Measurements from ENCODE around the gene CHRNB4.

CHRNB4 gene

GRCh38 chr15:78668987-78669386, 28.0 kb upstream of the CHRNB4 start:
- no peak for DNase-seq (ENCODE audit: low read depth)

GRCh38 chr15:78667578-78668236, 26.7 kb upstream of the CHRNB4 start:
- no peak for DNase-seq (ENCODE audit: low read depth)

- no peak for DNase-seq (ENCODE audit: low read depth)
These were observed 25.0 kb upstream of the CHRNB4 start for GRCh38 chr15:78666010-78666409.

- DNase-seq (ENCODE audit: low read depth): no peak
These were observed 22.7 kb upstream of the CHRNB4 start for GRCh38 chr15:78663703-78664102.

- DNase-seq (ENCODE audit: low read depth): no peak
These were observed 21.0 kb upstream of the CHRNB4 start for GRCh38 chr15:78662028-78662427.

GRCh38 chr15:78661001-78661400, 20.0 kb upstream of the CHRNB4 start:
- no peak for DNase-seq (ENCODE audit: low read depth)

- no peak for DNase-seq (ENCODE audit: low read depth)
These were observed 19.6 kb upstream of the CHRNB4 start for GRCh38 chr15:78660584-78660983.

GRCh38 chr15:78658823-78659222, 17.8 kb upstream of the CHRNB4 start:
- no peak for DNase-seq (ENCODE audit: low read depth)

- no peak for DNase-seq (ENCODE audit: low read depth)
These were observed 13.3 kb upstream of the CHRNB4 start for GRCh38 chr15:78654272-78654671.

- no peak for DNase-seq (ENCODE audit: low read depth)
These were observed 11.1 kb upstream of the CHRNB4 start for GRCh38 chr15:78651930-78652615.

GRCh38 chr15:78651007-78651406, 10.0 kb upstream of the CHRNB4 start:
- DNase-seq (ENCODE audit: low read depth): no peak

- DNase-seq (ENCODE audit: low read depth): no peak
These were observed 9.0 kb upstream of the CHRNB4 start for GRCh38 chr15:78650022-78650421.

GRCh38 chr15:78645009-78645408, 4.0 kb upstream of the CHRNB4 start:
- DNase-seq (ENCODE audit: low read depth): no peak

- no peak for DNase-seq (ENCODE audit: low read depth)
These were observed 1.3 kb upstream of the CHRNB4 start for GRCh38 chr15:78642331-78642730.

GRCh38 chr15:78641749-78642275, 802 bp upstream of the CHRNB4 start:
- DNase-seq (ENCODE audit: low read depth): no peak

GRCh38 chr15:78640527-78641101, 396 bp downstream of the CHRNB4 start:
- DNase-seq (ENCODE audit: low read depth): no peak

- DNase-seq (ENCODE audit: low read depth): peak; percentile 40
These were observed 2.2 kb downstream of the CHRNB4 start for GRCh38 chr15:78638658-78639314.

- no peak for DNase-seq (ENCODE audit: low read depth)
These were observed 3.1 kb downstream of the CHRNB4 start for GRCh38 chr15:78637776-78638435.

GRCh38 chr15:78636378-78636859, 4.6 kb downstream of the CHRNB4 start:
- DNase-seq (ENCODE audit: low read depth): no peak

GRCh38 chr15:78635346-78635745, 5.7 kb downstream of the CHRNB4 start:
- DNase-seq (ENCODE audit: low read depth): no peak

- no peak for DNase-seq (ENCODE audit: low read depth)
These were observed 6.5 kb downstream of the CHRNB4 start for GRCh38 chr15:78634210-78635145.
